ENCODE measurements around the gene USP7. TPM values are rescaled to one million over a fixed set of nuclear protein-coding genes. Genes with fewer than 3 reads are reported as not detected.

Gene USP7
- total RNA-seq, 1 donor from 2014 or later, result 159 TPM

DNA sequence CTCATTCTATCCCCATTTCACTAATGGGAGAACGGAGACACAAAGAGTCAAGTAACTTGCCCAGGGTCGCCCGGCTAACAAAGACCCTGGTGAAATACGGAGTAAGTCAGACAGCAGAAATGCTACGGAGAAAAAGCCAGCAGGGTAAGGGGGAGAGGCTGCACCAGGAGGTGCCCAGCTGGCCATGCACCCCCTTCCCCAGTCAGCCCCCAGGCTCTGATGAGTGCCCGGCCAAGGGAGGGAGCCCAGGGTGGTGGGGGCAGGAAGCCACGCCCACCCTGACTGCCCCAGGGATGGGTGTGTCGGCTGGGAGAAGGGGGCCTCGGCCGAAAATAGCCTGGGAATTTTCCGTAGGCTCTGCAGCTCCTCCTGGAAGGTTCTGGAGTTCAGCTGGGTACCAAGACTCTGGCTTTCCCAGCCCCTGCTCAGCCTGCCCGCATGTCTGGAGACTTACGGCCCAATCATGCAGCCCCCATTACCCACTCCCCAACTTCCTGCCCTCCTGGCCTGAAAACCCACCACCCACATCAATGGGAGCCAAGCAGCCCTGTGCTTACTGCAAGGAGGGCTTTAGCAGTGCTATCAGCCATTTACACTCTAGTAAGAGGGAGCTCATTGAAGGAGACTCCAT lies 99.1 kb downstream of the USP7 start:
- peaks cover 1% of the 10 kb centered on the region for H3K36me3 Mint-ChIP-seq (ENCODE audit: insufficient read depth)
- no peaks in the 10 kb centered on the region for H3K27me3 Mint-ChIP-seq
- H3K27ac Mint-ChIP-seq, result peak overlapping the region; percentile 93
- H3K4me3 Mint-ChIP-seq (ENCODE audit: low read depth), result peak overlapping the region; percentile 29
- DNase-seq (ENCODE audit: low spot score, unreplicated experiment), result no peak
- no peaks in the 10 kb centered on the region for H3K9me3 Mint-ChIP-seq (ENCODE audit: low read depth)
- TF ChIP-seq, protein P1, sequence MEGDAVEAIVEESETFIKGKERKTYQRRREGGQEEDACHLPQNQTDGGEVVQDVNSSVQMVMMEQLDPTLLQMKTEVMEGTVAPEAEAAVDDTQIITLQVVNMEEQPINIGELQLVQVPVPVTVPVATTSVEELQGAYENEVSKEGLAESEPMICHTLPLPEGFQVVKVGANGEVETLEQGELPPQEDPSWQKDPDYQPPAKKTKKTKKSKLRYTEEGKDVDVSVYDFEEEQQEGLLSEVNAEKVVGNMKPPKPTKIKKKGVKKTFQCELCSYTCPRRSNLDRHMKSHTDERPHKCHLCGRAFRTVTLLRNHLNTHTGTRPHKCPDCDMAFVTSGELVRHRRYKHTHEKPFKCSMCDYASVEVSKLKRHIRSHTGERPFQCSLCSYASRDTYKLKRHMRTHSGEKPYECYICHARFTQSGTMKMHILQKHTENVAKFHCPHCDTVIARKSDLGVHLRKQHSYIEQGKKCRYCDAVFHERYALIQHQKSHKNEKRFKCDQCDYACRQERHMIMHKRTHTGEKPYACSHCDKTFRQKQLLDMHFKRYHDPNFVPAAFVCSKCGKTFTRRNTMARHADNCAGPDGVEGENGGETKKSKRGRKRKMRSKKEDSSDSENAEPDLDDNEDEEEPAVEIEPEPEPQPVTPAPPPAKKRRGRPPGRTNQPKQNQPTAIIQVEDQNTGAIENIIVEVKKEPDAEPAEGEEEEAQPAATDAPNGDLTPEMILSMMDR (IDR thresholded peaks at IDR 0.05; ENCODE audit: unreplicated experiment), result no peak
- H3K4me1 Mint-ChIP-seq (ENCODE audit: low read depth), result peaks cover 58% of the 10 kb centered on the region

GRCh38 chr16:8863594-8864424 lies 99.9 kb downstream of the USP7 start:
- Mint-ChIP-seq H3K9me3 (ENCODE audit: low read depth) (no peaks in the 10 kb centered on the region), H3K27me3 (no peaks in the 10 kb centered on the region), H3K36me3 (ENCODE audit: insufficient read depth) (peaks cover 1% of the 10 kb centered on the region), H3K4me3 (ENCODE audit: low read depth) (peak overlapping the region; percentile 29), H3K4me1 (ENCODE audit: low read depth) (peaks cover 53% of the 10 kb centered on the region), H3K27ac (peak overlapping the region; percentile 80)
- TF ChIP-seq, protein P1 (IDR thresholded peaks at IDR 0.05; ENCODE audit: unreplicated experiment), result no peak
- no peak for DNase-seq (ENCODE audit: low spot score, unreplicated experiment)

GRCh38 chr16:8862309-8863130 lies 101.2 kb downstream of the USP7 start:
- Mint-ChIP-seq H3K27ac (peak overlapping the region; percentile 21), H3K36me3 (ENCODE audit: insufficient read depth) (peaks cover 4% of the 10 kb centered on the region), H3K27me3 (no peaks in the 10 kb centered on the region), H3K9me3 (ENCODE audit: low read depth) (no peaks in the 10 kb centered on the region), H3K4me1 (ENCODE audit: low read depth) (peaks cover 47% of the 10 kb centered on the region), H3K4me3 (ENCODE audit: low read depth) (no peak overlapping the region)
- no peak for DNase-seq (ENCODE audit: low spot score, unreplicated experiment)
- TF ChIP-seq, protein P1 (IDR thresholded peaks at IDR 0.05; ENCODE audit: unreplicated experiment), result no peak

- TF ChIP-seq, protein P1 (IDR thresholded peaks at IDR 0.05; ENCODE audit: unreplicated experiment), result no peak
- Mint-ChIP-seq H3K36me3 (ENCODE audit: insufficient read depth) (peaks cover 5% of the 10 kb centered on the region), H3K4me3 (ENCODE audit: low read depth) (no peak overlapping the region), H3K27me3 (no peaks in the 10 kb centered on the region), H3K4me1 (ENCODE audit: low read depth) (peaks cover 42% of the 10 kb centered on the region), H3K9me3 (ENCODE audit: low read depth) (no peaks in the 10 kb centered on the region), H3K27ac (peak overlapping the region; percentile 29)
- no peak for DNase-seq (ENCODE audit: low spot score, unreplicated experiment)
Observed at GRCh38 chr16:8861563-8862308, 102.0 kb downstream of the USP7 start.

All from progenitor cell of endocrine pancreas (in vitro differentiated cells).